GM21825 (cell line): Measurements from ENCODE around the gene BMPR1A.
A peak's percentile ranks its signal among the peaks of the same experiment; 100 is the strongest.
"Not testable (repeated sequence)": the region's sequence is repeated elsewhere in the genome, so short reads cannot be mapped to it uniquely, and the experiment has no call there.

Source experiments
- ATAC-seq: cut with Tn5 transposase; IDR thresholded peaks from one replicate; pipeline ENCODE4 v1.9.1; 2021; ENCODE audit warnings: mild to moderate bottlenecking, moderate library complexity; ENCODE audit not compliant: unreplicated experiment

Gene BMPR1A

GRCh38 chr10:86728056-86728455 is 28.4 kb upstream of the BMPR1A start:
- no peak for ATAC-seq

DNA sequence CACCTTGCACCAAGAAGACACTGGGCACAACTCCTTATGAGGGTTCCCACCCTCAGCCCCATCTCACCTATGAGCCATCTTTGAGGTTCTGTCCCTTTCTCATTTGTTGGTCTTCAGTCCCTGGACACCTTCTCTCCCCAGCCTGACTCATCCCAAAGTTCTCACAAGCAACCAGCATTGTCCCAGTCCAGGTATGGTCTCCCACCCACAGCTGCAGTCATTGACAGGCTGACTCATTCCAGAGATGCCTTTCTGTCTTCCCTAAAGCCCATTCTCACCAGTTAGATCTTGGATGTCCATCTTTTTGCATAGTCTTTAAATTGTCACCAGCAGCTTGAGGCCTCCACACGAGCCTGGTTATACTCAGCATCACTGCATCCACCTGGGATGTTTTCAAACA is 26.7 kb upstream of the BMPR1A start:
- no peak for ATAC-seq

DNA sequence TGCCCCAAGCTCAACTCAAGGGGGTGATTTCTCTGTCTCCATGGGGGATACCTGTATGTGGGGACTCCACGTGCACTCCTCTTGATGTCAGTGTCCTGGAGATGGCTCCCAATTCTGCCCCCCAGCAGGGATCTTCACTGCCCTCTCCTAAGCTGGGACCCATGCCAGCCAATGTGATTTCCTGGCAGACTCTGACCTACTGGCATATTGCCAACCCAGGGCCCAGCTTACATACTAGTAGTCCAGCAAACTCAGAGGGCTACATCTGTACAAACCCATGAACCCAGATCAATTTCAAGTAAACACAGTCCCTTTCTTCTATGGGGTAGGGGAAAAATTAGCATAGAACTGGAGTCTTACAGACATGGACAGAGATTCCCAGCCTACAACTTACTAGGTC is 26.2 kb upstream of the BMPR1A start:
- no peak for ATAC-seq

GRCh38 chr10:86732771-86733170 is 23.6 kb upstream of the BMPR1A start:
- no peak for ATAC-seq

GRCh38 chr10:86733260-86733671 is 23.2 kb upstream of the BMPR1A start:
- ATAC-seq: no peak

GRCh38 chr10:86734207-86734988 is 22.0 kb upstream of the BMPR1A start:
- ATAC-seq: no peak

GRCh38 chr10:86735278-86735677 is 21.1 kb upstream of the BMPR1A start:
- not testable (repeated sequence) for ATAC-seq

DNA sequence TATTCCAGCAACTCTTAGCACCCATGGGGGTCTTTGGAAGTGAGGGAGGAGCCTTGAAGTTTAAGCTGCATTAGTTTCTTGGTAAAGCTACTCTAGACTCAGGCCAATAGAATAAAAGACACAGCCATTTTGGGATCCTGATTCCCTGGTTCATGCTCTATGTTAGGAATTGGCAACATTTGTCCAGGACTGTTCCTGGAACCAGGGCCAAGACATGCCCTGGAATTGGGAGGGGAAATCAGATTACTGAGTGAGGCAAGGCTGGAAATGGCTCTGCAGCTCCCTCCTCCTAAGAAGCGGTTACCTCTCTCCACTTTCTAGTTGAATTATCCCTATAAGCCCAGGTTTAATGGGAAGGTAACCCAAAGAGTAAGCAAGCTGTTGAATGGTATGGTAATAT is 14.2 kb upstream of the BMPR1A start:
- no peak for ATAC-seq

DNA sequence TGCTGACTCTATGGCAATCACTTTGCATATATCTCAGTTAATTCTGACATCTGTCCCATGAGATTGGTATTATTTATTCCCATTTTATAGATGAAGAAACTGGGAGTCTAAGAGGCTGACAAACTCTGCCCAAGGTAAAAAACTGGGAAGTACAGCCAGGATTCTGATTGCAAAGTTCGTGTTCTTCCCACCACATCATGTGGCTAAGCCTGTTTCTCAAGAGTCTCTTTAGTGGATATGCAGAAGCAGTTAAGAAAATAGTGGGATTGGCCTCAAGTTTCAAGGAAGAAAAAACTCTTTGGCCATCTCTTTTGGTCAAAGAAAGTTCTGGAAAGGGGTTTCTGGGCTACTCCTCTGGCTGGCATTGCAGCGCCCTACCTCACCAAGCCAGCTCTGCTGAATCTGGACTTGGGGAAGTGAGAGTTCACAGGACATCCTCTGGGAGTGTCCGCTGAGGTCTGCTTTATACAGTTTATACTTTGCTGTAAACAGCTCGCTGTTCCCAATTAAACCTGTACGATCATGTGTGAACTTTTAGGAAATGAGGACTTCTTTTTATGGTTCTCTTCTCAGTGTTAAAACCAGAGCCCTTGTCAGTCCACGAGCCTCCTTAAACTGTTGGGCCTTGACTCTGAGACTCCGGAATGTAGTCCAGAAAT is 12.2 kb upstream of the BMPR1A start:
- no peak for ATAC-seq

DNA sequence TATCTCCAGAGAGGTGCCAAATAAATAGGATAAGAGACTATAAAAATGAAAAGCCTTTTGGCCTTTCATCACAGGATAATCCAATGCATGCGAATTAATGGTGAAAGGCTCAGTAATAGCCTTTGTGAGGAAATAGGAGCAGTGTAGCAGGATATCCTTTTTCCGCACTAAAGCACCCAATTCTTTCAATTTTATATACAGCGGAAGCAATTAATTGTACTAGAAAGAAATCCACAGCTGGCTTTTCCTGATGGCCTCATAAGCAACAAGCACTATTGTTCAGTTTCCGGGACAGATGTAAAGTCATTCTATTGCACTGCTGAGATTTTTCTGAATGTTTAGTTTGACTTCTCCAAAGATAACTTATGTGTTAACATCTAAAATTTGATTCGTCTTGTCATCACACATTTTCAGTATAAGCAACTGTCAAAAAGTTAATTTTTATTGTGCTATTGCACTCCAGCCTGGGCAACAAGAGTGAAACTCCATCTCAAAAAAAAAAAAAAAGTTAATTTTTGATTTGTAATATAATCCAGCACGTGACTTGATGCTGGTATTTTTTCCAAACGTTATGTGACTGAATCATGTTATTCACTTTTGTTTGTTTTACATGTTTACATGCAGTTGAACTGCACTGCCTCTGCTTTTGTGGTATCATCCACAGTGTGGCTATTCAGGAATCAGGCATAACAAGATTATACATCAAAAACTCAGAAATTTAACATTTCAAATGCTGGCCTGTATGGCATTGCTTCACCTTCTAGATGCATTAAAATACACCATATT is 8.4 kb upstream of the BMPR1A start:
- no peak for ATAC-seq

DNA sequence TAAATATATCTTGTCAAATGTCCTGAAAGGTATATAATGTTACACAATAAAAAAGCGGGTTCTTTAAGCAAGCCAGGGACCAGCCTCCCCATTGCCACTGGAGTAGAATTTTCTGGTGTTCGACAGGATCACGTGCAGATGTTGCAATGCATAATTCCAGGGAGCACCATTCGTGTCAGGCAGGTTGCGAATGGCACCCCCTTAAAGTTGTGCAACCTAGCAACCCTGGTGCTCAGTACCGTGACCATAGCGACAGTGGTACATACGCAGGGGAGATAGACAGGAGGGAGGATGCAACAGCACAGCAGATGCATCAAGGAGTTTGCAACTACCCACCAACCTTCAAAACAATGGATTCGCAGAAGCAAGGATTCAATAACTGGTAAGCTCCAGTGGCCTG is 6.6 kb upstream of the BMPR1A start:
- no peak for ATAC-seq

GRCh38 chr10:86751477-86751876 is 4.9 kb upstream of the BMPR1A start:
- no peak for ATAC-seq

DNA sequence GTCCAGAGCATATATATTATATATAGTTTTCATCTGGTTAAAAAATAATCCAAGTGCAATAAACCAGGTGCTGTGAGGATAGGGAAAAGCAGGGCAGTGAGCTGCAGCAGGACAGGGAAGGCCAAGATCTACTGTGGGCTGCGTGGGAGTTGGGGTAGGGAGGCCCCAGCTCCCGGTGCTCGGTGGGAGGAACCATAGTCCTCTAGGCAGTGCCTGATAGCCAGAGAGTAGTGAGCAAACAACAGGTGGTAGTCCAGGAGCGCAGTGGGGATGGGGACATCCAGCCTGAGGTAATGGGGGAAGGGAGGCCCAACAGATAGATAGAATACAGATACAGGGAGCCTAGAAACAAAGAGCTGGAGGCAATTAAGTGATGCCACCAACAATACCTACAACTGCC is 4.1 kb upstream of the BMPR1A start:
- ATAC-seq: no peak

DNA sequence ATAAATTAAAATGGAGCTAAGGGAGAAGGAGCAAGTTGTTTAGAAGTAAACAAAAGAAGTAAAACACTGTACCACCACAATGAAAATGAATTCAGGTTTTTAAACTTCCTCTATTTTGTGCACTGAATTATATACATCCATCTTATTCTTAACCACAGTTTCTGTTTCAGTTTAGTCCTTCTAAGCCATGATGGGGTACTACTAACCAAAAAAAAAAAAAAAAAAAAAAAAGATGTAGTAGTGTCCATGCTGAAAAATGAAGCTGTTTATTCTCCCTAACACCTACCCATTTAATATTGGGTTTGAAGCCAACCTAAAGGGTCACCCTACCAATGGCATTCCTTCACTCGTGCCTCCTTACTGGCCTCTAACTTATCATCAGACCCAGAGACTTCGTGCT is 3.4 kb upstream of the BMPR1A start:
- ATAC-seq: no peak

- ATAC-seq: no peak
Observed at GRCh38 chr10:86753638-86754434, 2.6 kb upstream of the BMPR1A start.

DNA sequence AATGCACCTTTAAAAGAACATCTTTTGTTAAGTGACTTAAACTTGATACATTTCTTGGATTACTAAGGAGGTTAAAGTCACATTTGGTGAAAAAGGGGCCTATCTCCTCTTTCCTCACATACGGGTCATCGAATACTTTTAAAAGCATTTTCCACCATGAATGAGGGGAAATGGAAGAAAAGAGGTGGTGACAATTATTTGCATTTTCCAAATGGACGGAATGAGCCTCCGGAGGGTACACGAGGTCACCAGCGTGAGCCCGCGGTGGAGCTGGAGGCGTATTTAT is 1.0 kb upstream of the BMPR1A start:
- no peak for ATAC-seq

GRCh38 chr10:86755740-86756510 is 494 bp upstream of the BMPR1A start:
- peak; percentile 69 for ATAC-seq

GRCh38 chr10:86757113-86757972 is 924 bp downstream of the BMPR1A start:
- peak; percentile 3 for ATAC-seq
